Ishikawa (cell line): Measurements from ENCODE around the gene STAG2.

Source experiments
- CEBPB ChIP-seq: IDR thresholded peaks from 2 replicates; pipeline ENCODE4 v1.6.1; 2012
- CREB1 ChIP-seq: IDR thresholded peaks from 2 replicates; pipeline ENCODE4 v1.6.1; 2012; ENCODE audit warnings: low read depth
- EP300 ChIP-seq: IDR thresholded peaks from 2 replicates; pipeline ENCODE4 v1.6.1; 2012; ENCODE audit warnings: borderline replicate concordance
- FOXM1 ChIP-seq: IDR thresholded peaks from 2 replicates; pipeline ENCODE4 v1.6.1; 2012; ENCODE audit warnings: low read depth, borderline replicate concordance
- MAX ChIP-seq: IDR thresholded peaks from 2 replicates; pipeline ENCODE4 v1.6.1; 2012
- NFIC ChIP-seq: IDR thresholded peaks from 2 replicates; pipeline ENCODE4 v1.6.1; 2012
- RAD21 ChIP-seq: IDR thresholded peaks from 2 replicates; pipeline ENCODE4 v1.6.1; 2012; ENCODE audit warnings: low read depth
- TAF1 ChIP-seq: IDR thresholded peaks from 2 replicates; pipeline ENCODE4 v1.6.1; 2012; ENCODE audit warnings: low read depth, mild to moderate bottlenecking
- ZBTB7A ChIP-seq: IDR thresholded peaks from 2 replicates; pipeline ENCODE4 v1.6.1; 2012; ENCODE audit warnings: low read depth
- TF ChIP-seq, protein P1 (sequence below): IDR thresholded peaks from 2 replicates; pipeline ENCODE4 v1.6.1; 2012; ENCODE audit warnings: low read depth, mild to moderate bottlenecking

DNA sequence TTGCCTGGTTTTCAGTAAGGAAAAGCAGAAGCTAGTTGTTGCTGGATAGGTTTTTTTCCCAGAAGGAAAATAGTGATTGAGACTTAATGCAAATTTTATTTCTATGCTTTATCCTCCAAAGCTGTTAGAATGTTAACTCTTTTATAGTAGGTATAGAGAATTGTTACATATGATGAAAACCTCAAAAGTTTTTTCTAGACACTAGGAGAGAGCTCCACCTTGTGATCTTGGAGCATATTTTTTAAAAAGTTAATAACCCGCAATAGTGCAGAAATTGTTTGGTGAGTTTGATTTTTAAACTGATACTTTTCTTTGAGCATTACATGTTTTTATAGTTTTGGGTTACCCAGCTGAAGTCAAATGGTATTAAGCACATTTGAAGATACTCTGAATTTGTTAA lies 56.5 kb downstream of the STAG2 start:
- TF ChIP-seq RAD21 (peak; percentile 22; the same call in 1 of the 2 replicates), TAF1 (no peak), CREB1 (no peak), NFIC (no peak), FOXM1 (no peak), CEBPB (no peak), EP300 (no peak), ZBTB7A (no peak), MAX (no peak)
- TF ChIP-seq, protein P1, sequence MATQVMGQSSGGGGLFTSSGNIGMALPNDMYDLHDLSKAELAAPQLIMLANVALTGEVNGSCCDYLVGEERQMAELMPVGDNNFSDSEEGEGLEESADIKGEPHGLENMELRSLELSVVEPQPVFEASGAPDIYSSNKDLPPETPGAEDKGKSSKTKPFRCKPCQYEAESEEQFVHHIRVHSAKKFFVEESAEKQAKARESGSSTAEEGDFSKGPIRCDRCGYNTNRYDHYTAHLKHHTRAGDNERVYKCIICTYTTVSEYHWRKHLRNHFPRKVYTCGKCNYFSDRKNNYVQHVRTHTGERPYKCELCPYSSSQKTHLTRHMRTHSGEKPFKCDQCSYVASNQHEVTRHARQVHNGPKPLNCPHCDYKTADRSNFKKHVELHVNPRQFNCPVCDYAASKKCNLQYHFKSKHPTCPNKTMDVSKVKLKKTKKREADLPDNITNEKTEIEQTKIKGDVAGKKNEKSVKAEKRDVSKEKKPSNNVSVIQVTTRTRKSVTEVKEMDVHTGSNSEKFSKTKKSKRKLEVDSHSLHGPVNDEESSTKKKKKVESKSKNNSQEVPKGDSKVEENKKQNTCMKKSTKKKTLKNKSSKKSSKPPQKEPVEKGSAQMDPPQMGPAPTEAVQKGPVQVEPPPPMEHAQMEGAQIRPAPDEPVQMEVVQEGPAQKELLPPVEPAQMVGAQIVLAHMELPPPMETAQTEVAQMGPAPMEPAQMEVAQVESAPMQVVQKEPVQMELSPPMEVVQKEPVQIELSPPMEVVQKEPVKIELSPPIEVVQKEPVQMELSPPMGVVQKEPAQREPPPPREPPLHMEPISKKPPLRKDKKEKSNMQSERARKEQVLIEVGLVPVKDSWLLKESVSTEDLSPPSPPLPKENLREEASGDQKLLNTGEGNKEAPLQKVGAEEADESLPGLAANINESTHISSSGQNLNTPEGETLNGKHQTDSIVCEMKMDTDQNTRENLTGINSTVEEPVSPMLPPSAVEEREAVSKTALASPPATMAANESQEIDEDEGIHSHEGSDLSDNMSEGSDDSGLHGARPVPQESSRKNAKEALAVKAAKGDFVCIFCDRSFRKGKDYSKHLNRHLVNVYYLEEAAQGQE = no peak
